ENCODE measurements around the gene LPP. TPM values are rescaled to one million over a fixed set of nuclear protein-coding genes. Genes with fewer than 3 reads are reported as not detected.

The LPP gene
- total RNA-seq, 1 experiment from 2014 or later, result 18.1 TPM

GRCh38 chr3:188220097-188220788 lies 66.3 kb downstream of the LPP start:
- no peak for DNase-seq (ENCODE audit: low read depth)

- DNase-seq (ENCODE audit: low read depth), result no peak
Observed at GRCh38 chr3:188220988-188221818, 67.2 kb downstream of the LPP start.

GRCh38 chr3:188223936-188224335 lies 70.0 kb downstream of the LPP start:
- no peak for DNase-seq (ENCODE audit: low read depth)

- DNase-seq (ENCODE audit: low read depth), result no peak
Observed at GRCh38 chr3:188227442-188227841, 73.5 kb downstream of the LPP start.

GRCh38 chr3:188229177-188229576 lies 75.2 kb downstream of the LPP start:
- DNase-seq (ENCODE audit: low read depth), result no peak

GRCh38 chr3:188229726-188230125 lies 75.8 kb downstream of the LPP start:
- DNase-seq (ENCODE audit: low read depth), result no peak

GRCh38 chr3:188230962-188231361 lies 77.0 kb downstream of the LPP start:
- DNase-seq (ENCODE audit: low read depth), result peak; percentile 53

GRCh38 chr3:188231456-188231855 lies 77.5 kb downstream of the LPP start:
- no peak for DNase-seq (ENCODE audit: low read depth)

- no peak for DNase-seq (ENCODE audit: low read depth)
Observed at GRCh38 chr3:188232656-188233055, 78.7 kb downstream of the LPP start.

- DNase-seq (ENCODE audit: low read depth), result peak; percentile 29
Observed at GRCh38 chr3:188233320-188233719, 79.4 kb downstream of the LPP start.

GRCh38 chr3:188234132-188234531 lies 80.2 kb downstream of the LPP start:
- DNase-seq (ENCODE audit: low read depth), result peak; percentile 56

GRCh38 chr3:188236271-188236670 lies 82.3 kb downstream of the LPP start:
- DNase-seq (ENCODE audit: low read depth), result peak; percentile 7

GRCh38 chr3:188239035-188239434 lies 85.1 kb downstream of the LPP start:
- DNase-seq (ENCODE audit: low read depth), result no peak

GRCh38 chr3:188239577-188239976 lies 85.6 kb downstream of the LPP start:
- no peak for DNase-seq (ENCODE audit: low read depth)

- DNase-seq (ENCODE audit: low read depth), result no peak
Observed at GRCh38 chr3:188240189-188240981, 86.4 kb downstream of the LPP start.

GRCh38 chr3:188241072-188241471 lies 87.1 kb downstream of the LPP start:
- DNase-seq (ENCODE audit: low read depth), result no peak

GRCh38 chr3:188241883-188242282 lies 87.9 kb downstream of the LPP start:
- no peak for DNase-seq (ENCODE audit: low read depth)

- DNase-seq (ENCODE audit: low read depth), result no peak
Observed at GRCh38 chr3:188242436-188243123, 88.6 kb downstream of the LPP start.

- peak; percentile 11 for DNase-seq (ENCODE audit: low read depth)
Observed at GRCh38 chr3:188243124-188243795, 89.3 kb downstream of the LPP start.

GRCh38 chr3:188244395-188244861 lies 90.5 kb downstream of the LPP start:
- peak; percentile 83 for DNase-seq (ENCODE audit: low read depth)

- DNase-seq (ENCODE audit: low read depth), result no peak
Observed at GRCh38 chr3:188246905-188247304, 92.9 kb downstream of the LPP start.
